ENCODE measurements around the gene AGMAT.

Gene AGMAT

DNA sequence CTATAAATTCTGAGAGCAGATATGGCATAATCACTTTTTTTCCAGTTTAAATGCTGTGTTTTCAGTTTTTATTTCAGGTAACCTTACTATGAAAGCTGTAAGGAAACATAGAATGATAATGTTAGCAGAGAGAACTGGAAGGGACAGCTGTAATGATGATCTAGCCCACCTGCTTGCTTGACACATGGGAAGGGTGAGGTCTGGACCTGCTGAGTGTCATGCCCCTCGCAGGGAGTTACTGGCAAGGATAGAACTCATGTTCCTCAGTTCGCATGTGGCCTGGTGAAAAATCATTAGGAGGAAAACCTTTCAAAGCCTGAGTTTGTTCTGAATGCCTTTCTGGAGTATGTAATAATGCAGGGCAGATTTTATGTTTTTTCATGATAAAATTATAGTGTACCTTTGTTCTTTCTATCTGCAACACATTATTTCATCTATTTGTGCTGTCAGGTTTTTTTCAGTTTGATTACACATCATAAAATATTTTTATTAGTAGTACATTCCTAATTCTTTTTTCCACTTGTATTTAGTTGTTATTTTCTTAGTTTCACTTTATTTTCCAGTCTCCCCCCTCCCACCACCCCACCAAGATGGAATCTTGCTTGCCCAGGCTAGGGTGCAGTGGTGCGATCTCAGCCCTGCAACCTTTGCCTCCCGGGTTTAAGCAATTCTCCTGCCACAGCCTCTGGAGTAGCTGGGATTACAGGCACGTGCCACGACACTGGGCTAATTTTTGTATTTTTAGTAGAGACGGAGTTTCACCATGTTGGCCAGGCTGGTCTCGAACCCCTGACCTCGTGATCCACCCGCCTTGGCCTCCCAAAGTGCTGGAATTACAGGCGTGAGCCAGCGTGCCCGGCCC lies 40.4 kb upstream of the AGMAT start:
- no peak overlapping the region for H3K4me3 Mint-ChIP-seq
- no peaks in the 10 kb centered on the region for H3K9me3 Mint-ChIP-seq
- TF ChIP-seq, protein P1, sequence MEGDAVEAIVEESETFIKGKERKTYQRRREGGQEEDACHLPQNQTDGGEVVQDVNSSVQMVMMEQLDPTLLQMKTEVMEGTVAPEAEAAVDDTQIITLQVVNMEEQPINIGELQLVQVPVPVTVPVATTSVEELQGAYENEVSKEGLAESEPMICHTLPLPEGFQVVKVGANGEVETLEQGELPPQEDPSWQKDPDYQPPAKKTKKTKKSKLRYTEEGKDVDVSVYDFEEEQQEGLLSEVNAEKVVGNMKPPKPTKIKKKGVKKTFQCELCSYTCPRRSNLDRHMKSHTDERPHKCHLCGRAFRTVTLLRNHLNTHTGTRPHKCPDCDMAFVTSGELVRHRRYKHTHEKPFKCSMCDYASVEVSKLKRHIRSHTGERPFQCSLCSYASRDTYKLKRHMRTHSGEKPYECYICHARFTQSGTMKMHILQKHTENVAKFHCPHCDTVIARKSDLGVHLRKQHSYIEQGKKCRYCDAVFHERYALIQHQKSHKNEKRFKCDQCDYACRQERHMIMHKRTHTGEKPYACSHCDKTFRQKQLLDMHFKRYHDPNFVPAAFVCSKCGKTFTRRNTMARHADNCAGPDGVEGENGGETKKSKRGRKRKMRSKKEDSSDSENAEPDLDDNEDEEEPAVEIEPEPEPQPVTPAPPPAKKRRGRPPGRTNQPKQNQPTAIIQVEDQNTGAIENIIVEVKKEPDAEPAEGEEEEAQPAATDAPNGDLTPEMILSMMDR (IDR thresholded peaks at IDR 0.05), result no peak
- H3K27me3 Mint-ChIP-seq (ENCODE audit: low read depth, poor library complexity), result no peaks in the 10 kb centered on the region
- DNase-seq, result no peak
- peaks cover 34% of the 10 kb centered on the region for H3K36me3 Mint-ChIP-seq (ENCODE audit: low read depth)
- peaks cover 66% of the 10 kb centered on the region for H3K4me1 Mint-ChIP-seq
- peak overlapping the region; percentile 96 for H3K27ac Mint-ChIP-seq

DNA sequence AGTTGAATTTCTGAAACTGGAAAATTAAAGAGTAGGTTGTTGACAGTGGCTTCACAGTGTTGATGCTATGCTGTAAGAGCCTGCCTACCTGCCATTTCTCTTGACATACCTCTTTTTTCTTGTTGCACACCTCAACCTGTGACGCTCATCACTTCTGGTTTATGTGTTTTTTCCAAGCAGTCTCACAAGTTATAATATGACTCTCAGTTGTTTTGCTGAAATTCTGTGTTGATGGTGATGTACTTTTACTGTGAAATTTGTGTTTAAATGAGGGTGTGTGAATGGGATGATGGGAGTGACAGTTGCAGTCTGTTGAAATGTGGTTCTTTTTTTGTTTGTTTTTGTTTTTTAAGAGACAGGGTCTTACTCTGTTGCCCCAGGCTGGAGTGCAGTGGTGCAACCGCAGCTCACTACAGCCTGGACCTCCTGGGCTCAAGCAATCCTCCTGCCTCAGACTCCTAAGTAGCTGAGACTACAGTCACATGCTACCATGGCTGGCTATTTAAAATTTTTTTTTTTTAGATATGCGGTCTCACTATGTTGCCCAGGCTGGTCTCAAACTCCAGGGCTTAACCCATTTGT lies 39.4 kb upstream of the AGMAT start:
- no peaks in the 10 kb centered on the region for H3K9me3 Mint-ChIP-seq
- H3K27me3 Mint-ChIP-seq (ENCODE audit: low read depth, poor library complexity), result no peaks in the 10 kb centered on the region
- H3K4me1 Mint-ChIP-seq, result peaks cover 77% of the 10 kb centered on the region
- no peak overlapping the region for H3K4me3 Mint-ChIP-seq
- H3K27ac Mint-ChIP-seq, result peak overlapping the region; percentile 65
- TF ChIP-seq, protein P1 (IDR thresholded peaks at IDR 0.05), result no peak
- DNase-seq, result no peak
- peaks cover 27% of the 10 kb centered on the region for H3K36me3 Mint-ChIP-seq (ENCODE audit: low read depth)

DNA sequence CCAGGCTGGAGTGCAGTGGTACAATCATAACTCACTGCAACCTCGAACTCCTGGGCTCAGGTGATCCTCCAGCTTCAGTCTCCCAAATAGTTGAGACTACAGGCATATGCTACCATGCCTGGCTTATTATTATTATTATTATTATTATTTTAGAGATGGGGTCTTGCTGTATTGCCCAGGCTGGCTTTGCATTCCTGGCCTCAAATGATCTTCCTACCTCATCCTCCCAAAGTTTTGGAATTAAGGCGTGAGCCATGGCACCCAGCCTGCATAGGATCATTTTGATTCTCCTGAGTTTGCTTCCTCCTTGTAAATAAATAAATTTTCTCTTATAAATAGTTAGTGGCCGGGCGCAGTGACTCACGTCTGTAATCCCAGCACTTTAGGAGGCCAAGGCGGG lies 38.6 kb upstream of the AGMAT start:
- DNase-seq, result no peak
- TF ChIP-seq, protein P1 (IDR thresholded peaks at IDR 0.05), result no peak
- H3K27ac Mint-ChIP-seq, result no peak overlapping the region
- H3K9me3 Mint-ChIP-seq, result no peaks in the 10 kb centered on the region
- H3K4me3 Mint-ChIP-seq, result no peak overlapping the region
- peaks cover 84% of the 10 kb centered on the region for H3K4me1 Mint-ChIP-seq
- H3K36me3 Mint-ChIP-seq (ENCODE audit: low read depth), result peaks cover 20% of the 10 kb centered on the region
- H3K27me3 Mint-ChIP-seq (ENCODE audit: low read depth, poor library complexity), result no peaks in the 10 kb centered on the region

DNA sequence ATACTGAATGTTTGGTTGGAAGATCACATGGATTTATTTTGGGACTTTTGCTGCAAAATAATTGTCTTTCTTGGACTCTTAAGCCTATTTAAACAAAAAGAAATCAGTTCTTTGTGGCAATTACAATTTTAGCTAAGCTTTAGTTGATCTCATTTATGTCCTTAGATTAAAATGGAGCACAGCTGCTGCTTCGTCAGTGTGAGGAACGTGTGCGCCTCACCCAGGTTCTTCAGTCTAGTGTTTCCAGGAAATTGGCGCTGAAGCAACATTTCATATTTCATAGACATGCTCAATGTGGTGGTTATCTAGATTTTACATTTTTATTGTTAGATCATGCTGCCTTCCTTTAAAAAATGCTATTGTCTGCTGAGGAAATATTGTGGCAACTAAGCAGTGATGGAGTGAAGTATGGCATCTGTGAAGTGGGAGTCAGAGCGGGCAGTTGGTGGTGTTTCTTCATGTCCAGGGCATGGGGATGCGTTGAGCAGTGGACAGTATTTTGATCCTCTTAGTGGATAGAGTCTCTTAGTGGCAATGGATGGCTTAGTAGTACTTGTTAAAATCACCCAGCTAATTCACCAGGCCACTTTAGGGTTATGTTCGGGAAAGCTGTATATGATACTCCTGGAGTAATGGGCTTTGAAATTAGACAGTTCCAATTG lies 38.0 kb upstream of the AGMAT start:
- no peaks in the 10 kb centered on the region for H3K27me3 Mint-ChIP-seq (ENCODE audit: low read depth, poor library complexity)
- DNase-seq, result no peak
- TF ChIP-seq, protein P1 (IDR thresholded peaks at IDR 0.05), result no peak
- H3K4me1 Mint-ChIP-seq, result peaks cover 82% of the 10 kb centered on the region
- peak overlapping the region; percentile 41 for H3K27ac Mint-ChIP-seq
- no peaks in the 10 kb centered on the region for H3K9me3 Mint-ChIP-seq
- no peak overlapping the region for H3K4me3 Mint-ChIP-seq
- peaks cover 16% of the 10 kb centered on the region for H3K36me3 Mint-ChIP-seq (ENCODE audit: low read depth)

DNA sequence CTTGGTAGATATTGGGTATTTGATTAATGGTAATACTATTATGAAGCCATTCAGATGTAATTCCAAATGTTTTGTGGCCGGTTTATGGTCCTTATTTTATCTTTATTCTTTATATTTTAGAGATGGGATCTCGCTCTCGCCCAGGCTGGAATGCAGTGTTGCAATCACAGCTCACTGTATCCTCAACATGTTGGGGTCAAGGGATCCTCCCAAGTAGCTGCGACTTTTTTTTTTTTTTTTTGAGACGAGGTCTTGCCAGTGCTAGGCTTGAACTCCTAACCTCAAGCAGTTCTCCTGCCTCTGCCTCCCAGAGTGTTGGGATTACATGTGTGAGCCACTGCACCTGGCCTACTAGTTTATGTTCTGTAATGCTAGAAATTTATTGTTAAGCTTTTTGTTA lies 37.1 kb upstream of the AGMAT start:
- TF ChIP-seq, protein P1 (IDR thresholded peaks at IDR 0.05), result no peak
- Mint-ChIP-seq H3K27ac (no peak overlapping the region), H3K9me3 (no peaks in the 10 kb centered on the region), H3K4me1 (peaks cover 73% of the 10 kb centered on the region), H3K27me3 (ENCODE audit: low read depth, poor library complexity) (no peaks in the 10 kb centered on the region), H3K4me3 (no peak overlapping the region), H3K36me3 (ENCODE audit: low read depth) (peaks cover 8% of the 10 kb centered on the region)
- no peak for DNase-seq
